B cell (primary cell): ENCODE data around the gene NSUN6.

Source experiments
- CTCF ChIP-seq: fragments of 200-600 bp; IDR thresholded peaks from one replicate; pipeline ENCODE4 v1.8.0; 2022; ENCODE audit warnings: antibody characterized with exemption, mild to moderate bottlenecking
- EZH2 ChIP-seq: IDR thresholded peaks from 2 replicates; pipeline ENCODE4 v1.6.1; 2012; ENCODE audit warnings: borderline replicate concordance, low read depth, mild to moderate bottlenecking, moderate library complexity, low read length; ENCODE audit not compliant: insufficient read depth, poor library complexity, severe bottlenecking

GRCh38 chr10:18571076-18571475 is 80.3 kb downstream of the NSUN6 start:
- no peak for TF ChIP-seq CTCF
- TF ChIP-seq EZH2, result no peak
